Hepatocyte (in vitro differentiated cells): ENCODE measurements around the gene PTTG1IP. TPM values are rescaled to one million over a fixed set of nuclear protein-coding genes. Genes with fewer than 3 reads are reported as not detected.

ENCODE experiments used
- DNase-seq: peaks from one replicate; pipeline ENCODE4 v3.0.0-alpha.2; 2016; ENCODE audit warnings: low spot score
- H2AFZ ChIP-seq: fragments of 200-600 bp; sonication (generic); 2 replicates; pipeline ENCODE4 v1.6.0; 2016; ENCODE audit warnings: antibody characterized with exemption, mild to moderate bottlenecking
- H3K27ac ChIP-seq: fragments of 200-600 bp; sonication (generic); 2 replicates; pipeline ENCODE4 v1.5.1; 2016; ENCODE audit warnings: mild to moderate bottlenecking
- H3K27me3 ChIP-seq: fragments of 200-600 bp; sonication (generic); 2 replicates; pipeline ENCODE4 v1.6.1; 2016
- H3K36me3 ChIP-seq: fragments of 200-600 bp; sonication (generic); replicated peaks from 2 replicates; pipeline ENCODE4 v1.5.1; 2016; ENCODE audit warnings: low read depth; ENCODE audit not compliant: insufficient read depth
- H3K4me1 ChIP-seq: fragments of 200-600 bp; sonication (generic); 2 replicates; pipeline ENCODE4 v1.5.1; 2016; ENCODE audit warnings: mild to moderate bottlenecking, moderate library complexity; ENCODE audit not compliant: insufficient read depth
- H3K4me2 ChIP-seq: fragments of 200-600 bp; sonication (generic); 2 replicates; pipeline ENCODE4 v1.6.0; 2016
- H3K4me3 ChIP-seq: fragments of 200-600 bp; sonication (generic); 2 replicates; pipeline ENCODE4 v1.5.1; 2016; ENCODE audit warnings: mild to moderate bottlenecking
- H3K79me2 ChIP-seq: fragments of 200-600 bp; sonication (generic); 2 replicates; pipeline ENCODE4 v1.6.0; 2017; ENCODE audit warnings: mild to moderate bottlenecking
- H3K9me2 ChIP-seq: fragments of 200-600 bp; sonication (generic); replicated peaks from 2 replicates; pipeline ENCODE4 v1.6.0; 2017; ENCODE audit warnings: mild to moderate bottlenecking; ENCODE audit not compliant: insufficient read depth
- H3K9me3 ChIP-seq: fragments of 200-600 bp; sonication (generic); 2 replicates; pipeline ENCODE4 v1.5.1; 2016; ENCODE audit warnings: low read depth, mild to moderate bottlenecking
- H4K20me1 ChIP-seq: fragments of 200-600 bp; sonication (generic); 2 replicates; pipeline ENCODE4 v1.6.0; 2016; ENCODE audit warnings: mild to moderate bottlenecking; ENCODE audit not compliant: insufficient read depth, poor library complexity, severe bottlenecking
- CTCF ChIP-seq: fragments of 200-600 bp; sonication (generic); IDR thresholded peaks from 2 replicates; pipeline ENCODE4 v1.5.1; 2016; ENCODE audit warnings: antibody characterized with exemption, mild to moderate bottlenecking; ENCODE audit not compliant: poor library complexity
- EZH2 ChIP-seq: fragments of 200-600 bp; sonication (generic); IDR thresholded peaks from 2 replicates; pipeline ENCODE4 v1.6.1; 2016; ENCODE audit warnings: antibody characterized with exemption, mild to moderate bottlenecking, borderline replicate concordance
- EZH2phosphoT487 ChIP-seq: fragments of 200-600 bp; sonication (generic); IDR thresholded peaks from one replicate; pipeline ENCODE4 v1.6.1; 2018; ENCODE audit warnings: antibody characterized with exemption, mild to moderate bottlenecking, low read depth, moderate library complexity; ENCODE audit not compliant: unreplicated experiment, severe bottlenecking
- WGBS: methylation state at CpG from one replicate; pipeline ENCODE4 v1.1.6; 2016; ENCODE audit warnings: low lambda C conversion rate; ENCODE audit errors: missing lambda C conversion rate; 5-methylcytosine and 5-hydroxymethylcytosine counted together
- polyA plus RNA-seq: library from polyadenylated mRNA; unstranded; fragments of >200 nt; fragmentation: Nextera tagmentation; extraction: Ambion mirVana; gene quantifications from 2 replicates; pipeline ENCODE4 v1.2.1, GENCODE V29; 2016
- total RNA-seq: library from RNA; depleted of rRNA; stranded (reverse); fragments of >200 nt; gene quantifications from 2 replicates; pipeline ENCODE4 v1.2.3, GENCODE V29; 2014

Gene PTTG1IP
- total and polyA plus RNA-seq, 2 experiments from 2014 or later = 344 to 362 TPM

GRCh38 chr21:44899768-44900558 is 26.5 kb upstream of the PTTG1IP start:
- H3K79me2 ChIP-seq = no peaks in the 10 kb centered on the region
- H3K9me2 ChIP-seq = no peaks in the 10 kb centered on the region
- TF ChIP-seq EZH2phosphoT487 = no peak
- TF ChIP-seq CTCF = no peak
- no peak for TF ChIP-seq EZH2
- H3K4me2 ChIP-seq = no peak overlapping the region
- no peaks in the 10 kb centered on the region for H4K20me1 ChIP-seq
- H3K36me3 ChIP-seq = no peaks in the 10 kb centered on the region
- DNase-seq = no peak
- H3K27ac ChIP-seq = no peak overlapping the region
- no peaks in the 10 kb centered on the region for H3K27me3 ChIP-seq
- no peak overlapping the region for H2AFZ ChIP-seq
- no peaks in the 10 kb centered on the region for H3K9me3 ChIP-seq
- H3K4me3 ChIP-seq = no peak overlapping the region
- 88% methylated on average over 33 of the region's 37 CpGs for WGBS
- no peaks in the 10 kb centered on the region for H3K4me1 ChIP-seq

GRCh38 chr21:44898851-44899767 is 25.6 kb upstream of the PTTG1IP start:
- Histone ChIP-seq H3K9me2 (no peaks in the 10 kb centered on the region), H3K27me3 (no peaks in the 10 kb centered on the region), H2AFZ (no peak overlapping the region), H3K27ac (no peak overlapping the region), H3K4me2 (no peak overlapping the region), H4K20me1 (no peaks in the 10 kb centered on the region), H3K9me3 (no peaks in the 10 kb centered on the region), H3K79me2 (no peaks in the 10 kb centered on the region), H3K4me3 (no peak overlapping the region), H3K4me1 (no peaks in the 10 kb centered on the region), H3K36me3 (no peaks in the 10 kb centered on the region)
- TF ChIP-seq EZH2 (no peak), EZH2phosphoT487 (no peak), CTCF (no peak)
- no peak for DNase-seq
- 86% methylated on average over 49 of the region's 49 CpGs for WGBS

GRCh38 chr21:44898011-44898488 is 24.6 kb upstream of the PTTG1IP start:
- H3K27ac ChIP-seq = no peak overlapping the region
- no peak overlapping the region for H3K4me2 ChIP-seq
- H3K36me3 ChIP-seq = no peaks in the 10 kb centered on the region
- 80% methylated on average over 13 of the region's 13 CpGs for WGBS
- H3K4me3 ChIP-seq = no peak overlapping the region
- no peaks in the 10 kb centered on the region for H3K9me2 ChIP-seq
- H3K9me3 ChIP-seq = no peaks in the 10 kb centered on the region
- H3K79me2 ChIP-seq = no peaks in the 10 kb centered on the region
- no peaks in the 10 kb centered on the region for H3K27me3 ChIP-seq
- no peaks in the 10 kb centered on the region for H3K4me1 ChIP-seq
- DNase-seq = no peak
- no peak for TF ChIP-seq CTCF
- TF ChIP-seq EZH2phosphoT487 = no peak
- no peak for TF ChIP-seq EZH2
- no peaks in the 10 kb centered on the region for H4K20me1 ChIP-seq
- no peak overlapping the region for H2AFZ ChIP-seq
